GM12873 (cell line): ENCODE measurements around the gene EHD1.

Experiments
- CTCF ChIP-seq: IDR thresholded peaks from 2 replicates; pipeline ENCODE4 v1.5.1; 2012; ENCODE audit warnings: low read depth, mild to moderate bottlenecking, moderate library complexity, low read length, control low read depth; ENCODE audit not compliant: insufficient read depth; ENCODE audit errors: missing control alignments

The EHD1 gene

GRCh38 chr11:64839887-64840782 lies 38.3 kb downstream of the EHD1 start:
- TF ChIP-seq CTCF: no peak

- no peak for TF ChIP-seq CTCF
These were observed 39.1 kb downstream of the EHD1 start for GRCh38 chr11:64839335-64839734.

- no peak for TF ChIP-seq CTCF
These were observed 39.7 kb downstream of the EHD1 start for GRCh38 chr11:64838600-64839334.

DNA sequence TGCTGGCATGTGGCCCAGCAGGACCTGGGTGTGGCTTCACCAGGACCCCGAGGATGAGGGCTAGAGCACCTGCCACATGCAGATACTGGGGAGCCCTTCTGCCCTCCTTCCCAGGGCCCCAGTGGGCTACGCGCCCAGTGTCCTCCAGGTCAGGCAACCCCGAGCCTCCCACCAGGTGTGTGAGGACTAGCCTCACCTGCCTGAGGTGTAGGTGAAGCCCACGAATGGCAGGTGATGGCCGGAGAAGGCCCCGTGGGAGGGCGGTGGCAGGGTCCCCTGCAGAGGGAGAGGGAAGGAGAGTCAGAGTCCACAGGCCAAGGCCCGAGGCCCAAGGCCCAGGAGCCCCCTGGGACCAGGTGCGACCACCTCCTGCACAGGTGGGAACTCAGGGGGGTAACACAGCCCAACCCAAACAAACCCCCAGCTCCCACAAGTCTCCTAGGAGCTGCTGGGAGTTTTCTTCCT lies 40.5 kb downstream of the EHD1 start:
- TF ChIP-seq CTCF: no peak

DNA sequence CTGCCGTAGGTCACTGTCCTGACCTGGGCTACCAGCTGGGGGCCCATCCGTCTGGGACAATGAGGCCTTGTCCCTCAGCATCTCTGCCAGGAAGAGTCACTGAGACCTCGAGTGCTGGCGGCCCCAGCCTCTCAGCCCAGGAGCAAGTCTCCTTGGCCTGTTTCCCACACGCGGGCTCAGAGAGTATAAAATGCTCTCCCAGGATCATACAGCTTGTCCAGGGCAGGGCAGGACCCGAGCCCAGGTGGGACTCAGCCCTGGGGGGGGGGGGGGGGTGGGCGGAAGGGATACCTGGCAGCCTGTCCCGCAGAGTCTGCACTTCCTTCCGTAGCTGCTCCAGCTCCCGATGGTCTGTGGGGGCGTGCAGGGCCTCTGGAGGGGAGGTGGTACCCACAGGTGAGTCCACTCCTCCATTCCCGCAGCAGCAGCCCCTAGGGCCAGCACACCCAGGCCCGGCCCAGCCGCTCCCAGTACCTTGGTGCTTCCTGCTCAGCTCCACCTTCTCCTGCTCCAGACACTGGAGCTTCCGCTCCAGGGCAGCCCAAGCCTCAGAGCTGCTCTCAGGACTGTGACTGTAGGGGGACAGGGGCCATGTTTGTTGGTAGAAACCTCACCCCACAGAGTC lies 41.9 kb downstream of the EHD1 start:
- TF ChIP-seq CTCF: no peak

- TF ChIP-seq CTCF: no peak
These were observed 42.6 kb downstream of the EHD1 start for GRCh38 chr11:64835616-64836447.
